Measurements from ENCODE around the gene STEAP1B. TPM values are rescaled to one million over a fixed set of nuclear protein-coding genes. Genes with fewer than 3 reads are reported as not detected.

STEAP1B gene
- total and polyA plus RNA-seq, 2 donors (not counting 3 experiments of a cell fraction or from before 2014, with no cell fraction given), result 32.2 to 46.1 TPM

DNA sequence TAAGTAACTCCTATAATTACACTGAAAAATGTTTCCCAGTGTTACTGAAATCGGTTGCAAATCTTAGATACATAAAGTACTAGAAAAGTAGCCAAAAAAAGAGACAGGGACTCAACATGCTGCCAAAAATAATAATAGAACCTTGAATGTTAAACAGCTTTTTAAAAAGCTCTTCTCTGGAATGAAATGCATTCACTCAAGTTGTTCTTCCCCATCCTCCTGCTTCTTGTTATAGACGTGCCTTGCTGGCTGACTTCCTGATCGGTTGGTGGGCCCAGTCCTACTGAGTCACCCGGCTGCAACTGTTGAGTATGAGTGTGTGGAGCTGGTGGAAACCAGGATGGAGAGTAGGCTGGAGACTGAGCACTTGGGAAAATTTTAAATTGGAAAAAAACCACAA, 112.4 kb downstream of the STEAP1B start:
- intact Hi-C loops (cut with micrococcal nuclease), result no loop called here
- no peaks in the 10 kb centered on the region for H3K27me3 ChIP-seq (ENCODE audit: control insufficient read depth in 2 of 2, insufficient read depth in 2 of 2, low read length in 2 of 2)
- H3K9me1 ChIP-seq (replicated peaks; ENCODE audit: control insufficient read depth, extremely low read depth, insufficient read depth, low read length), result no peaks in the 10 kb centered on the region
- no peaks in the 10 kb centered on the region for H3K36me3 ChIP-seq (ENCODE audit: control insufficient read depth in 2 of 2, extremely low read depth in 1 of 2, insufficient read depth in 2 of 2, low read length in 2 of 2)
- H2AFZ ChIP-seq (ENCODE audit: low read depth, low read length), result no peak overlapping the region
- DNase-seq (ENCODE audit: low read depth, low spot score) (no peak), FAIRE-seq (no peak)
- H3K79me2 ChIP-seq (ENCODE audit: control insufficient read depth, insufficient read depth, low read length), result no peaks in the 10 kb centered on the region
- POLR2A ChIA-PET, result no interaction called here
- no peaks in the 10 kb centered on the region for H4K20me1 ChIP-seq (replicated peaks; ENCODE audit: control insufficient read depth, extremely low read depth, insufficient read depth, low read length)
- no peak for TF ChIP-seq GATA2 (IDR thresholded peaks at IDR 0.05; ENCODE audit: insufficient read depth, insufficient read length, low read depth, low read length)
- no peak for TF ChIP-seq MYC (IDR thresholded peaks at IDR 0.05; ENCODE audit: low read depth, low read length)
- TF ChIP-seq JUN (IDR thresholded peaks at IDR 0.05; ENCODE audit: borderline replicate concordance, insufficient read depth, insufficient read length, low read depth), result no peak
- TF ChIP-seq, protein P1, sequence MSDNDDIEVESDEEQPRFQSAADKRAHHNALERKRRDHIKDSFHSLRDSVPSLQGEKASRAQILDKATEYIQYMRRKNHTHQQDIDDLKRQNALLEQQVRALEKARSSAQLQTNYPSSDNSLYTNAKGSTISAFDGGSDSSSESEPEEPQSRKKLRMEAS (IDR thresholded peaks at IDR 0.05; ENCODE audit: insufficient read depth, insufficient read length), result no peak
- TF ChIP-seq EZH2 (IDR thresholded peaks at IDR 0.05; ENCODE audit: borderline replicate concordance, low read depth, low read length, severe bottlenecking), result no peak
- TF ChIP-seq POLR2A (IDR thresholded peaks at IDR 0.05; ENCODE audit: low read depth, low read length), result no peak
- TF ChIP-seq, protein P2, sequence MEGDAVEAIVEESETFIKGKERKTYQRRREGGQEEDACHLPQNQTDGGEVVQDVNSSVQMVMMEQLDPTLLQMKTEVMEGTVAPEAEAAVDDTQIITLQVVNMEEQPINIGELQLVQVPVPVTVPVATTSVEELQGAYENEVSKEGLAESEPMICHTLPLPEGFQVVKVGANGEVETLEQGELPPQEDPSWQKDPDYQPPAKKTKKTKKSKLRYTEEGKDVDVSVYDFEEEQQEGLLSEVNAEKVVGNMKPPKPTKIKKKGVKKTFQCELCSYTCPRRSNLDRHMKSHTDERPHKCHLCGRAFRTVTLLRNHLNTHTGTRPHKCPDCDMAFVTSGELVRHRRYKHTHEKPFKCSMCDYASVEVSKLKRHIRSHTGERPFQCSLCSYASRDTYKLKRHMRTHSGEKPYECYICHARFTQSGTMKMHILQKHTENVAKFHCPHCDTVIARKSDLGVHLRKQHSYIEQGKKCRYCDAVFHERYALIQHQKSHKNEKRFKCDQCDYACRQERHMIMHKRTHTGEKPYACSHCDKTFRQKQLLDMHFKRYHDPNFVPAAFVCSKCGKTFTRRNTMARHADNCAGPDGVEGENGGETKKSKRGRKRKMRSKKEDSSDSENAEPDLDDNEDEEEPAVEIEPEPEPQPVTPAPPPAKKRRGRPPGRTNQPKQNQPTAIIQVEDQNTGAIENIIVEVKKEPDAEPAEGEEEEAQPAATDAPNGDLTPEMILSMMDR (IDR thresholded peaks at IDR 0.05; ENCODE audit: extremely low read depth in 1 of 2, insufficient read depth in 1 of 2, low read depth in 1 of 2, low read length in 2 of 2), result no peak
- no peak for TF ChIP-seq POLR2AphosphoS5 (IDR thresholded peaks at IDR 0.05; ENCODE audit: insufficient read depth, low read depth, low read length)
- no peak for TF ChIP-seq FOS (IDR thresholded peaks at IDR 0.05; ENCODE audit: borderline replicate concordance, insufficient read depth, low read length)
- no peak overlapping the region for H3K4me3 ChIP-seq (replicated peaks in 1 of 3; ENCODE audit: insufficient read depth in 1 of 3, low read depth in 1 of 3, low read length in 3 of 3)
- peaks cover 14% of the 10 kb centered on the region for H3K4me1 ChIP-seq (ENCODE audit: control insufficient read depth, extremely low read depth, insufficient read depth, low read length)
- CTCF ChIA-PET, result no interaction called here
- H3K4me2 ChIP-seq (ENCODE audit: insufficient read depth, low read length), result no peak overlapping the region
- no peak overlapping the region for H3K27ac ChIP-seq (ENCODE audit: insufficient read depth, low read depth, low read length)
- dilution Hi-C loops (cut with MboI; ENCODE audit: extremely low pct_ligation_motif_present, low sequenced_read_pairs), result no loop called here
- BruUV-seq (replicated peaks), result no TSS peak
- no peak overlapping the region for H3K9ac ChIP-seq (replicated peaks; ENCODE audit: extremely low read depth, insufficient read depth, low read length)
- no peaks in the 10 kb centered on the region for H3K9me3 ChIP-seq (replicated peaks; ENCODE audit: control insufficient read depth, insufficient read depth, low read length)
